ENCODE measurements around the gene RPS6KB2. TPM values are rescaled to one million over a fixed set of nuclear protein-coding genes. Genes with fewer than 3 reads are reported as not detected.

The RPS6KB2 gene
- total RNA-seq, 1 experiment from 2014 or later = 49.8 TPM

DNA sequence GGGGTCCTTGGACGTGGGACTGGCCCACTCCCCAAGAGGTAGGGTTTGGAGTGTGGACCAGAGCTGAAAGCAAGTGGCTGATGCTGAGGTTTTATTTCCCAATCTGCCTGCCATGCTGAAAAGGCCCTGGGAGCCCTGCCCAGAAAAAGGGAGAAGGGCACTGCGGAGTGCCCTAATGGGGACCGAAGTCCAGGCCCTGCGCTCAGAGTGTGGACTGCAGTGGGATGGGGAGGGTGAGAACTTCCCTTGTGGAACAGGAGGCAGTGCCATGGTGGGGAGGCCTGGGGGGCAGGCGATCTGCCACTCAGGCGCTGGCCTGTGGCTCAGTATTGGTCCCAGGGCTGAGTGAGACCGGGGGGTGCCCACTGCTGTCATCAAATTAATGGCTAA lies 19.9 kb downstream of the RPS6KB2 start:
- POLR2A ChIA-PET = no interaction called here
- CTCF ChIA-PET = interaction anchor here (0.6 kb wide), 2 partner anchors 44 to 495 kb away, joined by 3 read pairs; partner anchors contain the start of gene TBC1D10C
- DNase-seq (ENCODE audit: unreplicated experiment) = no peak
- H3K27me3 Mint-ChIP-seq (ENCODE audit: insufficient read depth, unreplicated experiment) = no peaks in the 10 kb centered on the region
- no TSS peak for BruUV-seq (replicated peaks)
- intact Hi-C loops (cut with micrococcal nuclease) = no loop called here
- peaks cover 4% of the 10 kb centered on the region for H3K36me3 Mint-ChIP-seq (ENCODE audit: insufficient read depth, unreplicated experiment)
- H3K4me3 Mint-ChIP-seq (ENCODE audit: unreplicated experiment) = no peak overlapping the region
- no peaks in the 10 kb centered on the region for H3K9me3 Mint-ChIP-seq (ENCODE audit: unreplicated experiment)
- H3K27ac Mint-ChIP-seq (ENCODE audit: low read depth, unreplicated experiment) = no peak overlapping the region
- TF ChIP-seq, protein P1, sequence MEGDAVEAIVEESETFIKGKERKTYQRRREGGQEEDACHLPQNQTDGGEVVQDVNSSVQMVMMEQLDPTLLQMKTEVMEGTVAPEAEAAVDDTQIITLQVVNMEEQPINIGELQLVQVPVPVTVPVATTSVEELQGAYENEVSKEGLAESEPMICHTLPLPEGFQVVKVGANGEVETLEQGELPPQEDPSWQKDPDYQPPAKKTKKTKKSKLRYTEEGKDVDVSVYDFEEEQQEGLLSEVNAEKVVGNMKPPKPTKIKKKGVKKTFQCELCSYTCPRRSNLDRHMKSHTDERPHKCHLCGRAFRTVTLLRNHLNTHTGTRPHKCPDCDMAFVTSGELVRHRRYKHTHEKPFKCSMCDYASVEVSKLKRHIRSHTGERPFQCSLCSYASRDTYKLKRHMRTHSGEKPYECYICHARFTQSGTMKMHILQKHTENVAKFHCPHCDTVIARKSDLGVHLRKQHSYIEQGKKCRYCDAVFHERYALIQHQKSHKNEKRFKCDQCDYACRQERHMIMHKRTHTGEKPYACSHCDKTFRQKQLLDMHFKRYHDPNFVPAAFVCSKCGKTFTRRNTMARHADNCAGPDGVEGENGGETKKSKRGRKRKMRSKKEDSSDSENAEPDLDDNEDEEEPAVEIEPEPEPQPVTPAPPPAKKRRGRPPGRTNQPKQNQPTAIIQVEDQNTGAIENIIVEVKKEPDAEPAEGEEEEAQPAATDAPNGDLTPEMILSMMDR (IDR thresholded peaks at IDR 0.05; ENCODE audit: unreplicated experiment) = no peak
- peaks cover 9% of the 10 kb centered on the region for H3K4me1 Mint-ChIP-seq (ENCODE audit: insufficient read depth, unreplicated experiment)

DNA sequence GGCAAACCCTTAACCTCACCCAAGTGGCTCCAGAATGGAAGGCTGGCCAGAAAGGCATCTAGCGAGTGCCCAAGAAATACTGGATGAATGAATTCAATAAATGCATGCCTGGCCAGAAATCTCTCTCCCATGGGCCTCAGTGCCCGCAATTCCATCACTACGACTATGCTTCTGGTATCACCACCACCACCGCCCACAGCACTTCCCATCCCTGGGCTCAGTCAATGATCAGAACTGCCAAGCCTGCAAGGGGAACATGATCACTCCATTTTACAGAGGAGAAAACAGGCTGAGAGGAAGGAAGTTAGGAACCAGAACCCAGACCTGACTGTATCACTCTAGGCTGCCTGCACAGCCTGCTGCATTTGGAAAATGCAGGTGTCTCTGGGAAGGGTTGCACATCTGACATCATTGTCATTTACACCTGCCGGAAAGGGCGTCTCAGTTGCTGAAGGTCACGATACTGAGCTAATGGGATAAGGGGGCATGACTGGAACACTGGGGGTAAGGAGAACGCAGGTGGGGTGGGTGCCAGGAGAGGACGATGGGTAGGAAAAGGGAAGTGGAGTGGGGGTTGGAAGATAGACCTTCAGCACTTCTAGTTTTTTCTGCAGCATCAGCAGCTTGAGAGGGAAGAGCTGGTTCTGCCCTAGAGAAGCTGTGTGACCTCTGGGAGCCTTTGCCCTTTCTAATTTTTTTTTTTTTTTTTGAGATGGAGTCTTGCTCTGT lies 21.0 kb downstream of the RPS6KB2 start:
- H3K36me3 Mint-ChIP-seq (ENCODE audit: insufficient read depth, unreplicated experiment) = peaks cover 4% of the 10 kb centered on the region
- intact Hi-C loops (cut with micrococcal nuclease) = no loop called here
- ChIA-PET CTCF (interaction anchor here (0.6 to 0.8 kb wide), 2 partner anchors 53 to 75 kb away, joined by 3 to 4 read pairs; no protein-coding TSS in a partner anchor), POLR2A (interaction anchor here (0.6 kb wide), 2 partner anchors 9 to 12 kb away, joined by 3 to 4 read pairs; no protein-coding TSS in a partner anchor)
- no peak for DNase-seq (ENCODE audit: unreplicated experiment)
- H3K4me1 Mint-ChIP-seq (ENCODE audit: insufficient read depth, unreplicated experiment) = peaks cover 9% of the 10 kb centered on the region
- no peaks in the 10 kb centered on the region for H3K27me3 Mint-ChIP-seq (ENCODE audit: insufficient read depth, unreplicated experiment)
- BruUV-seq (replicated peaks) = no TSS peak
- H3K4me3 Mint-ChIP-seq (ENCODE audit: unreplicated experiment) = no peak overlapping the region
- no peaks in the 10 kb centered on the region for H3K9me3 Mint-ChIP-seq (ENCODE audit: unreplicated experiment)
- H3K27ac Mint-ChIP-seq (ENCODE audit: low read depth, unreplicated experiment) = no peak overlapping the region
- TF ChIP-seq, protein P1 (IDR thresholded peaks at IDR 0.05; ENCODE audit: unreplicated experiment) = no peak

DNA sequence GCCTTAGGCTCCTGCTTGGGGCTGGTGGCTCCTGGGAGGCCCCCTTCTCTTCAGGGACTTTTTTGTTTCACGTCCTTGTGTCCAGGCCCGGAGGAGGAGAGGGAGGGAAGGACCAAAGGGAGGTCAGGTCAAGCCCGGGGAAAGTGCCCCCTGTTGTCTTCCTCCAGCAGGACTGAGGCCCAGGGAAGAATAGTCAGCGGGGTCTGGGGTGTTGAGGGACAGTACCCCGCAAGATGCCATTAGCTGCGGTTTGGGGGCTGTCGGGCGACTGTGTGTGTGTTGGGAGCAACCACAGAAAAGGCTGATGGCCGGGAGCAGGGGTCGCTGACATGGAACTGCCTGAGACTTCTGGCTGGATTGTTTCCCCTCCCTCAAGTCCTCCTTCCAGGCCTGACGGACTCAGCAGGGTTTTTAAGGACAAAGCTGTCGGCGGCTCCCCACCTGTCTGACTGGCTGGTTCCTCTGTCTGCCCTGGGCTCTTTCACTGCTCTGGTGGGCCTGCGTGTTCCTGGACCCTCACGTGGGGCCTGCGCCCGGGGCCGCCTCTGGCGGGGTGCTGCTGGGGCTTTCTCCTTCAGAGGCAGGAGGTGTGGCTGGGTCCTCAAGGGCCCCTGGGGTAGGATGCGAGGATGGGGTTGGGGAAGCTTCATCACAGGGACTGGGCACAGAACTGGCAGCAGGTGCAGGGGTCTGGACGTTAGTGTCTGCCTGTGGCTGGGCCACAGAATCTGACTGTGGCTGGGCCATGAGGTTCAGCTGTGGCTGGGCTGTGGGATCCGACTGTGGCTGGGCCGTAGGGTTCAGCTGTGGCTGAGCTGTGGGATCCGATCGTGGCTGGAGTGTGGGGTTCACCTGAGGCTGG lies 22.7 kb downstream of the RPS6KB2 start:
- ChIA-PET POLR2A (interaction anchor here (0.7 kb wide), 1 partner anchor 23 kb away, joined by 3 read pairs; no protein-coding TSS in a partner anchor), CTCF (interaction anchor here (0.7 kb wide), 1 partner anchor 128 kb away, joined by 3 read pairs; no protein-coding TSS in a partner anchor)
- intact Hi-C loops (cut with micrococcal nuclease) = no loop called here
- Mint-ChIP-seq H3K36me3 (ENCODE audit: insufficient read depth, unreplicated experiment) (peaks cover 4% of the 10 kb centered on the region), H3K9me3 (ENCODE audit: unreplicated experiment) (no peaks in the 10 kb centered on the region), H3K4me1 (ENCODE audit: insufficient read depth, unreplicated experiment) (no peaks in the 10 kb centered on the region), H3K27me3 (ENCODE audit: insufficient read depth, unreplicated experiment) (no peaks in the 10 kb centered on the region), H3K4me3 (ENCODE audit: unreplicated experiment) (no peak overlapping the region), H3K27ac (ENCODE audit: low read depth, unreplicated experiment) (no peak overlapping the region)
- TF ChIP-seq, protein P1 (IDR thresholded peaks at IDR 0.05; ENCODE audit: unreplicated experiment) = no peak
- no peak for DNase-seq (ENCODE audit: unreplicated experiment)
- no TSS peak for BruUV-seq (replicated peaks)

DNA sequence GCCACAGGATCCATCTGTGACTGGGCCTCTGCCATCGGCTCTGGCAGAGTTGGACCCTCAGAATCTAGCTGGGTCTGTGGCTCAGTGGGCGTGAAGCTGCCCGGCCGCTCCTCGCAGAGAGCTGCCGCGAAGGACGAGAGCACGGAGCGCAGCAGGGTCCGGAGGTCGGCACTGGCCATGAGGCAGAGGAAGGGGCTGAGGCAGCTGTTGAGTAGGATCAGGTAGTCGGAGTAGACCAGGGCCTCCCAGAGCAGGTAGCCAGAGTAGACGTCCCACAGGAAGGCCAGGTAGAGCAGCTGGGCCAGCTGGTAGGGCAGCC lies 23.3 kb downstream of the RPS6KB2 start:
- no peak overlapping the region for H3K4me3 Mint-ChIP-seq (ENCODE audit: unreplicated experiment)
- H3K27ac Mint-ChIP-seq (ENCODE audit: low read depth, unreplicated experiment) = no peak overlapping the region
- H3K9me3 Mint-ChIP-seq (ENCODE audit: unreplicated experiment) = no peaks in the 10 kb centered on the region
- TF ChIP-seq, protein P1 (IDR thresholded peaks at IDR 0.05; ENCODE audit: unreplicated experiment) = no peak
- no TSS peak for BruUV-seq (replicated peaks)
- no peaks in the 10 kb centered on the region for H3K27me3 Mint-ChIP-seq (ENCODE audit: insufficient read depth, unreplicated experiment)
- intact Hi-C loops (cut with micrococcal nuclease) = no loop called here
- ChIA-PET POLR2A (no interaction called here), CTCF (no interaction called here)
- H3K4me1 Mint-ChIP-seq (ENCODE audit: insufficient read depth, unreplicated experiment) = no peaks in the 10 kb centered on the region
- H3K36me3 Mint-ChIP-seq (ENCODE audit: insufficient read depth, unreplicated experiment) = peaks cover 4% of the 10 kb centered on the region
- no peak for DNase-seq (ENCODE audit: unreplicated experiment)

Measured in MCF 10A (cell line).